Testis (tissue), 3 donors: ENCODE data around the gene NFATC2. TPM values are rescaled to one million over a fixed set of nuclear protein-coding genes. Genes with fewer than 3 reads are reported as not detected.

Experiments
- DNase-seq: peaks from one replicate; pipeline ENCODE4 v3.0.0-alpha.2; 2019
- H3K27ac ChIP-seq, 2 donors: fragments of 200-600 bp; sonication (generic); one replicate each; pipeline ENCODE4 v1.5.1; 2019
- H3K27me3 ChIP-seq: fragments of 200-600 bp; sonication (generic); one replicate; pipeline ENCODE4 v1.5.1; 2019
- H3K36me3 ChIP-seq: fragments of 200-600 bp; sonication (generic); one replicate; pipeline ENCODE4 v1.5.1; 2017; ENCODE audit warnings: low read depth; ENCODE audit errors: missing control alignments
- H3K4me1 ChIP-seq: fragments of 200-600 bp; sonication (generic); one replicate; pipeline ENCODE4 v1.5.1; 2019
- H3K4me3 ChIP-seq, 2 donors: fragments of 200-600 bp; sonication (generic); one replicate each; pipeline ENCODE4 v1.5.1; 2017 to 2019
- H3K9me3 ChIP-seq: fragments of 200-600 bp; sonication (generic); one replicate; pipeline ENCODE4 v1.5.1; 2017
- POLR2A ChIP-seq: fragments of 450-650 bp; IDR thresholded peaks from one replicate; pipeline ENCODE4 v1.6.1; 2017; ENCODE audit warnings: antibody characterized with exemption, mild to moderate bottlenecking, moderate library complexity
- WGBS, 2 donors: methylation state at CpG; one replicate each; pipeline ENCODE4 v1.1.5; 2018; 5-methylcytosine and 5-hydroxymethylcytosine counted together
- intact Hi-C: fragments of 100-400 bp; cut with DNase I; formaldehyde crosslinking; loops from one replicate; pipeline ENCODE4 v1.15.1; 2023; ENCODE audit warnings: low total_unique reads
- polyA plus RNA-seq: library from polyadenylated mRNA; stranded (reverse); fragments of 350-450 nt; fragmentation: Illumina TruSeq; extraction: RNeasy Lipid Tissue Mini Kit (QIAGEN cat#74804); gene quantifications from one replicate; pipeline ENCODE4 v1.2.3, GENCODE V29; 2014; ENCODE audit warnings: low read depth, low replicate concordance; ENCODE audit not compliant: insufficient read depth
- total RNA-seq, 2 donors: library from RNA; depleted of rRNA; stranded (reverse); fragments of >200 nt; gene quantifications; one replicate each; pipeline ENCODE4 v1.2.3, GENCODE V29; 2016
- TF ChIP-seq, protein P1 (sequence below), 3 experiments: fragments of 450-650 bp in 2 of 3; fragments of 200-600 bp in 1 of 3; sonication (generic) in 1 of 3; IDR thresholded peaks; one replicate each; pipeline ENCODE4 v1.5.1; 2016 to 2019; ENCODE audit warnings: antibody characterized with exemption in 3 of 3, mild to moderate bottlenecking in 2 of 3, moderate library complexity in 1 of 3

The NFATC2 gene
- total and polyA plus RNA-seq, 3 donors from 2014 or later: 5.4 to 7.5 (median 6.5) TPM

DNA sequence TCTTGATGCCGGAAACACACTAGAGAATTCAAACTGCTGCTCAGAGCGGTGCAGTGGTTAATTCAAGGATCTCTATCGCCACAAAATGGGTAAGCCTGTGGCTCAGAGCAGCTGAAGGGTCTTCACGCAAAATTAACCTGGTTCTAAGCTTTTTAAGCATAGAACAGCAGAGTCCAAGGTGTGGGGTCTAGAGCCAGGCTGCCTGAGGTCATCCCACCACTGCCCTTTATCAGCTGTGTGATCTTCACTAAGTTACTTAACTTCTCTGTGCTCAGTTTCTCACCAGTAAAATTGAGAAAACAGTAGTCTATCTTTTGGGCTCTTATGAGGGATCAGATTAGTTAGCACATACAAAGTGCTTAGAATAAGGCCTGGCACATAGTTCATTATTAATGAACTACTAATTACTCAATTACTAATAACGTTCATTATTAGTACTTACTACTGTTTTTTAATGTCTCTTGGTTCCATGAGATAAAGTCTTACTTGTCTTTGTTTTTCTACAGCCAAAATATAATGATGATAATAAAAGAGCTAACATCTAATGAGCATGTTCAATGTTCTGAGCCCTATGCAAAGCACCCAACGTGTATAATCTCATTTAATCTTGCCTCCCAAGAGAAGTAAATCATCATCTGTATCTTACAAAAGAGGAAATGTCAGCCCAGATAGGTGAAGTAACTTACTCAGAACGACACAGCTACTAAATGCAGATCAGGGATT lies 92.9 kb downstream of the NFATC2 start:
- 72 to 74% methylated on average over 7 of the region's 7 CpGs for WGBS, 2 donors
- TF ChIP-seq POLR2A: no peak
- TF ChIP-seq, protein P1, sequence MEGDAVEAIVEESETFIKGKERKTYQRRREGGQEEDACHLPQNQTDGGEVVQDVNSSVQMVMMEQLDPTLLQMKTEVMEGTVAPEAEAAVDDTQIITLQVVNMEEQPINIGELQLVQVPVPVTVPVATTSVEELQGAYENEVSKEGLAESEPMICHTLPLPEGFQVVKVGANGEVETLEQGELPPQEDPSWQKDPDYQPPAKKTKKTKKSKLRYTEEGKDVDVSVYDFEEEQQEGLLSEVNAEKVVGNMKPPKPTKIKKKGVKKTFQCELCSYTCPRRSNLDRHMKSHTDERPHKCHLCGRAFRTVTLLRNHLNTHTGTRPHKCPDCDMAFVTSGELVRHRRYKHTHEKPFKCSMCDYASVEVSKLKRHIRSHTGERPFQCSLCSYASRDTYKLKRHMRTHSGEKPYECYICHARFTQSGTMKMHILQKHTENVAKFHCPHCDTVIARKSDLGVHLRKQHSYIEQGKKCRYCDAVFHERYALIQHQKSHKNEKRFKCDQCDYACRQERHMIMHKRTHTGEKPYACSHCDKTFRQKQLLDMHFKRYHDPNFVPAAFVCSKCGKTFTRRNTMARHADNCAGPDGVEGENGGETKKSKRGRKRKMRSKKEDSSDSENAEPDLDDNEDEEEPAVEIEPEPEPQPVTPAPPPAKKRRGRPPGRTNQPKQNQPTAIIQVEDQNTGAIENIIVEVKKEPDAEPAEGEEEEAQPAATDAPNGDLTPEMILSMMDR (IDR thresholded peaks at IDR 0.05): no peak
- Histone ChIP-seq H3K4me3 (no peak overlapping the region), H3K4me1 (peaks cover 11% of the 10 kb centered on the region), H3K36me3 (no peaks in the 10 kb centered on the region), H3K27me3 (no peaks in the 10 kb centered on the region), H3K27ac (no peak overlapping the region), H3K9me3 (no peaks in the 10 kb centered on the region)
- no peak for DNase-seq
- intact Hi-C loops: no loop called here

GRCh38 chr20:51447765-51448148 lies 94.8 kb downstream of the NFATC2 start:
- H3K36me3 ChIP-seq: no peaks in the 10 kb centered on the region
- H3K27me3 ChIP-seq: no peaks in the 10 kb centered on the region
- TF ChIP-seq, protein P1 (IDR thresholded peaks at IDR 0.05): no peak
- H3K27ac ChIP-seq: no peak overlapping the region
- H3K4me1 ChIP-seq: peaks cover 11% of the 10 kb centered on the region
- intact Hi-C loops: no loop called here
- no peaks in the 10 kb centered on the region for H3K9me3 ChIP-seq
- 57 to 72% methylated on average over 5 of the region's 5 CpGs for WGBS, 2 donors
- DNase-seq: no peak
- H3K4me3 ChIP-seq: no peak overlapping the region

- peak; percentile 76 for DNase-seq
- intact Hi-C loops: no loop called here
- no peak overlapping the region for H3K4me3 ChIP-seq
- peaks cover 11% of the 10 kb centered on the region for H3K4me1 ChIP-seq
- peak overlapping the region in 1 of 2 donors; percentile 10 for H3K27ac ChIP-seq
- no peaks in the 10 kb centered on the region for H3K36me3 ChIP-seq
- no peak for TF ChIP-seq POLR2A
- TF ChIP-seq, protein P1 (IDR thresholded peaks at IDR 0.05): no peak
- H3K9me3 ChIP-seq: no peaks in the 10 kb centered on the region
- no peaks in the 10 kb centered on the region for H3K27me3 ChIP-seq
- WGBS, 2 donors: 26 to 34% methylated on average over 14 of the region's 14 CpGs
Measured at GRCh38 chr20:51447097-51447764, 95.3 kb downstream of the NFATC2 start.

DNA sequence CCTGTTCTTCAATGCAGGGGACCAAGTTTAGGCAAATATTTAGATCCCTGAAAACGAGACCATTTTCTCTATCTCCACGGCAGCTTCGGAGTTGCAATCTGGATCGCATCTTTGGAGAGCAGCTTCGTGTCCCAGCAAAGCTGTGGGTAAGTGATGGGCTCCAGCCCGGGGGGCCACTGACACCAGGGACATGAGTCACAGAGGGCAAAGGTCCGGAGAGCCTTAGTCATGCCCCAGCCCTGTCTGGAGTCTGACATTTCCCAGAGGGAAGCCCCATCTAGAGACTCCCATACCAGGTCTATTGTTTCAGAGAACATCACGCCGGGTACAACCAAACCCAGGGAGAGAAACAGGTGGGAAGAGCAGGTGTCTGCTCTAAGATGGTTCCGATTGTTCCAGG lies 95.9 kb downstream of the NFATC2 start:
- H3K27ac ChIP-seq: peak overlapping the region in 1 of 2 donors; percentile 10
- H3K36me3 ChIP-seq: no peaks in the 10 kb centered on the region
- no peak for DNase-seq
- TF ChIP-seq, protein P1 (IDR thresholded peaks at IDR 0.05): no peak
- TF ChIP-seq POLR2A: no peak
- no peak overlapping the region for H3K4me3 ChIP-seq
- intact Hi-C loops: no loop called here
- no peaks in the 10 kb centered on the region for H3K9me3 ChIP-seq
- no peaks in the 10 kb centered on the region for H3K27me3 ChIP-seq
- WGBS, 2 donors: 53 to 55% methylated on average over 10 of the region's 10 CpGs
- peaks cover 11% of the 10 kb centered on the region for H3K4me1 ChIP-seq
